ENCODE measurements around the gene IL1RL1. TPM values are rescaled to one million over a fixed set of nuclear protein-coding genes. Genes with fewer than 3 reads are reported as not detected.

Gene IL1RL1
- total RNA-seq, 1 donor from 2014 or later, result not detected

DNA sequence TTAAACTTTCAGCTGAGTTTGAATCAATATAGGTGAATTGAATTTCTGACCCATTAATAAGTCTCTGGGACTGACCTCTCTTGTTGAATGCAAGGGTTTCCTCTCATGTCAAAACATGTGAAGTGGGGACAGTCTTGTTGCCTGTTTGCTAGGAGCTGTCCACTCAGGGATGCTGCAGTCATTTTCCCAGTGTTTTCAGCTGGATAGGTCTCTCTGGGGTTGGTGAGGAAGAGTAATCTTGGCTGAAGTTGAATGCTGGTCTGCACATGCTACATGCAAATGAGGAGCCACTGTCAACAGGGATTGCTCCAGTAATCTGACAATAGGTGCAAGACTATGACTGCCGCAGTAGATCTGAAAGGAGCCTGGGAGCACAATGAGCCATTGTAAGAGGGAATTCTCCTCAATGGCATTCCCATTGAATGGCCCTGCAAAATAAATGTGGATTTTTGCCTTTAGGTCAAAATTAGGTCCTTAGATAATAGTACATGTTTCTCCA is 34.1 kb upstream of the IL1RL1 start:
- H3K9me3 Mint-ChIP-seq (ENCODE audit: unreplicated experiment), result no peaks in the 10 kb centered on the region
- DNase-seq (ENCODE audit: extremely low spot score, unreplicated experiment), result no peak
- H3K27ac Mint-ChIP-seq (ENCODE audit: unreplicated experiment), result no peak overlapping the region
- H3K27me3 Mint-ChIP-seq (ENCODE audit: unreplicated experiment), result peaks cover 41% of the 10 kb centered on the region
- H3K4me3 Mint-ChIP-seq (ENCODE audit: unreplicated experiment), result no peak overlapping the region
- H3K36me3 Mint-ChIP-seq (ENCODE audit: unreplicated experiment), result no peaks in the 10 kb centered on the region
- H3K4me1 Mint-ChIP-seq (ENCODE audit: unreplicated experiment), result no peaks in the 10 kb centered on the region
- TF ChIP-seq, protein P1, sequence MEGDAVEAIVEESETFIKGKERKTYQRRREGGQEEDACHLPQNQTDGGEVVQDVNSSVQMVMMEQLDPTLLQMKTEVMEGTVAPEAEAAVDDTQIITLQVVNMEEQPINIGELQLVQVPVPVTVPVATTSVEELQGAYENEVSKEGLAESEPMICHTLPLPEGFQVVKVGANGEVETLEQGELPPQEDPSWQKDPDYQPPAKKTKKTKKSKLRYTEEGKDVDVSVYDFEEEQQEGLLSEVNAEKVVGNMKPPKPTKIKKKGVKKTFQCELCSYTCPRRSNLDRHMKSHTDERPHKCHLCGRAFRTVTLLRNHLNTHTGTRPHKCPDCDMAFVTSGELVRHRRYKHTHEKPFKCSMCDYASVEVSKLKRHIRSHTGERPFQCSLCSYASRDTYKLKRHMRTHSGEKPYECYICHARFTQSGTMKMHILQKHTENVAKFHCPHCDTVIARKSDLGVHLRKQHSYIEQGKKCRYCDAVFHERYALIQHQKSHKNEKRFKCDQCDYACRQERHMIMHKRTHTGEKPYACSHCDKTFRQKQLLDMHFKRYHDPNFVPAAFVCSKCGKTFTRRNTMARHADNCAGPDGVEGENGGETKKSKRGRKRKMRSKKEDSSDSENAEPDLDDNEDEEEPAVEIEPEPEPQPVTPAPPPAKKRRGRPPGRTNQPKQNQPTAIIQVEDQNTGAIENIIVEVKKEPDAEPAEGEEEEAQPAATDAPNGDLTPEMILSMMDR (IDR thresholded peaks at IDR 0.05), result no peak

DNA sequence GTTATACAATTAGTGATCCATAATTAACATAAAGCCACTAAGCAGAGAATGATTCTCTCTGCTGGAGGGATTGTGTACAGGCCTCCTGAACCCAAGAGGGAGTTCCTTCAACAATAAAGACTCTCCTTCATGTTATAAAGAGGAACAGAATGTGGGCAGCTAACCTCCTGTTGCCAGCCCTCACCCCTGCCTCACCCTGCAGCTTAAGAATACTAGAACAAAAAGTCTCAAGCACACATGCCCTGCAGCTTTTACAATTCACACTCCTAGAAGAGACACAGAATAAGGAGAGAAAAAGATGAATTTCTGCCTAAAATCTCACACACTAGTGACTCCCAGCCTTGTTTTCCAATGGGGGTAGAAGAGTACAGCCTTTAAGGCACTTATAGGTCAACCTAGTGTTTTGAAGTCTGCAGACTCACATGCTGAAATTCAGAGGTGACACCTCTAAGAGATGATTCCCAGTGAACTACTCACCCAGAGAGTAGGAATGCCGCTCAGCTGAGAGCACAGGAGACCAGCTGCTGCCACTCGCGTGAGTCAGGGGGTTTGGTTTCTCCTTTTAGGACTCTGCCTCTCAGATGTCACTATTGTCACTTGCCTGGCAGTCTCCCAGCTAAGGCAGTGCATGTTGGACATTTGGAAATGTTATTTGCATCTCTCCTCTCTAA is 32.5 kb upstream of the IL1RL1 start:
- H3K9me3 Mint-ChIP-seq (ENCODE audit: unreplicated experiment), result no peaks in the 10 kb centered on the region
- H3K4me1 Mint-ChIP-seq (ENCODE audit: unreplicated experiment), result no peaks in the 10 kb centered on the region
- no peaks in the 10 kb centered on the region for H3K36me3 Mint-ChIP-seq (ENCODE audit: unreplicated experiment)
- H3K27ac Mint-ChIP-seq (ENCODE audit: unreplicated experiment), result no peak overlapping the region
- peaks cover 34% of the 10 kb centered on the region for H3K27me3 Mint-ChIP-seq (ENCODE audit: unreplicated experiment)
- no peak for DNase-seq (ENCODE audit: extremely low spot score, unreplicated experiment)
- TF ChIP-seq, protein P1 (IDR thresholded peaks at IDR 0.05), result no peak
- no peak overlapping the region for H3K4me3 Mint-ChIP-seq (ENCODE audit: unreplicated experiment)

DNA sequence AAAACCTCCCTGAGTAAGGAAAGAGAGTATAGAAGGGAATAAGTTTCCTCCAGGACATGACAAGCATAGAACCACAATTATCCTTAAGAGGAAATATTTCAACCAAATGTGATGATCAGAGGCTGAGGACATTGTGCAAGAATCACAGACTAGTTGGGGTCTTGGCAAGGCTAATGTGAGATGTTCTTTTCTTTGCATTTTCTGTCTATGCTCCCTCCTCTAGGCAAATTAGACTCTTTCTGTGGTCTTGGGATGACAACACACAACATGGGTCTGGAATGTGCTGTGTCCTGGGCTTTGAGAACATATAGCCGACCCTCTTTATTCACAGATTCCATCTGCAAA is 32.0 kb upstream of the IL1RL1 start:
- H3K4me1 Mint-ChIP-seq (ENCODE audit: unreplicated experiment), result no peaks in the 10 kb centered on the region
- H3K27ac Mint-ChIP-seq (ENCODE audit: unreplicated experiment), result no peak overlapping the region
- H3K4me3 Mint-ChIP-seq (ENCODE audit: unreplicated experiment), result no peak overlapping the region
- peaks cover 34% of the 10 kb centered on the region for H3K27me3 Mint-ChIP-seq (ENCODE audit: unreplicated experiment)
- no peaks in the 10 kb centered on the region for H3K9me3 Mint-ChIP-seq (ENCODE audit: unreplicated experiment)
- TF ChIP-seq, protein P1 (IDR thresholded peaks at IDR 0.05), result no peak
- no peak for DNase-seq (ENCODE audit: extremely low spot score, unreplicated experiment)
- H3K36me3 Mint-ChIP-seq (ENCODE audit: unreplicated experiment), result no peaks in the 10 kb centered on the region

DNA sequence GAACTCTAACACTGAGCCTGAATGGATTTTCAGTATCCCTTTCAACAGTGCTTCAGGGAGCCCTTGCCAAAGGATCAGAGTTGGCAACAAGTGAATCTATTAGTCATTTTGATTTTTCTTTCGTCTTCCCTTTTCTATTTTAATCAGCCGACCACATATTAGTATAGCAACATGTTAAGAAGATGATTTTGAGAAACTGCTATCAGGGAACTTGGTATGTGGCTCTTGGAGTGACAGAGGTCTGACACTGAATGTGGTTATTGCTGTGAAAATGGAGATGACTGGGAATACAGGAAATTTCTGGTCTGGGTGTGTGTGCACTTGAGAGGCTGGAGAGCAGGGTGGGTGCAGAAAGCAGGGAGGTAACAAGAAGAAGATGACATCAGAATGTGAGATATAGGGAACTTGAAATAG is 28.7 kb upstream of the IL1RL1 start:
- no peaks in the 10 kb centered on the region for H3K36me3 Mint-ChIP-seq (ENCODE audit: unreplicated experiment)
- no peak for DNase-seq (ENCODE audit: extremely low spot score, unreplicated experiment)
- no peak overlapping the region for H3K4me3 Mint-ChIP-seq (ENCODE audit: unreplicated experiment)
- H3K9me3 Mint-ChIP-seq (ENCODE audit: unreplicated experiment), result no peaks in the 10 kb centered on the region
- H3K4me1 Mint-ChIP-seq (ENCODE audit: unreplicated experiment), result no peaks in the 10 kb centered on the region
- H3K27ac Mint-ChIP-seq (ENCODE audit: unreplicated experiment), result no peak overlapping the region
- TF ChIP-seq, protein P1 (IDR thresholded peaks at IDR 0.05), result no peak
- peaks cover 34% of the 10 kb centered on the region for H3K27me3 Mint-ChIP-seq (ENCODE audit: unreplicated experiment)

DNA sequence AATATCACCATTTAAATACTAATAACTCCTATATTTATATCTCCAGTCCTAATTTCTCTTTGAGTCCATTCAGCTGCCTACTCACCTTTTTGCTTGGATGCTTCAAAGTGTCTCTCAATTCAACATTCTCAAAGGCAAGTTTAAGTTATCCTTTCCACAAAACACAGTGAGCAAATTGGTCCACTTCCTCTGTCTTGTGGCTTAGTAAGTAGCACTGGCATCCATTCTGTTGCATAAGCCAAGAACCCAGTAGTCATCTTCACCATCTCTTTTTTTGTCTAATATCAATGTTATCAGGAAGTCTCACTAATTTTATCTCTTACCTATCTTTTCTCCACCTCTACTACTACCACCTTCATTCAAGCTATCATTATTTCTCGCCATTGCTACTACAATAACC is 27.4 kb upstream of the IL1RL1 start:
- TF ChIP-seq, protein P1 (IDR thresholded peaks at IDR 0.05), result no peak
- DNase-seq (ENCODE audit: extremely low spot score, unreplicated experiment), result no peak
- Mint-ChIP-seq H3K27me3 (ENCODE audit: unreplicated experiment) (peaks cover 32% of the 10 kb centered on the region), H3K27ac (ENCODE audit: unreplicated experiment) (no peak overlapping the region), H3K9me3 (ENCODE audit: unreplicated experiment) (no peaks in the 10 kb centered on the region), H3K4me3 (ENCODE audit: unreplicated experiment) (no peak overlapping the region), H3K36me3 (ENCODE audit: unreplicated experiment) (no peaks in the 10 kb centered on the region), H3K4me1 (ENCODE audit: unreplicated experiment) (no peaks in the 10 kb centered on the region)

All from osteocyte (in vitro differentiated cells).